ENCODE results near the gene RNASE8.
"Not testable (repeated sequence)": the region's sequence is repeated elsewhere in the genome, so short reads cannot be mapped to it uniquely, and the experiment has no call there.

The RNASE8 gene

DNA sequence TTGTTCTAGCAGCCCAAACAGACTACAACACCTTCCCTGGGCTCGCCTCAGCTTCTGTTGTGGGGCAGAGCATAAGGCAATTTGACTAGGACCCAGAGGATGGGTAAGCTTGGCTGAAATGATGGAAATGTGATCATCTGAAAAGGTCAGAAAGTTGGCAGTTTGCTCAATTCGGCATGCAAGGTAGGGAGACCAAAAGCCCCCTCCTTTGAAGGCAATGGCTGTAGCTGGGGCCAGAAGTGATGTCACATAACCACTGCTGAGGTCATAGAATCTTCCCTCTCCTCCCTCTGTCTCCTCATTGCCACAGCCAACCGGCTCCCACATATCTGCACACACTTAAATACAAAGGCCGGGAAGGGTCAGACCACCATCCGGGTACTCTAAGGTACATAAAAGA lies 27.7 kb upstream of the RNASE8 start, which contains the start of gene TPPP2:
TSS of gene TPPP2 (plus strand) at position 301 of the 400 bp plus-strand sequence. CDS start 365 bp downstream, outside the sequence.
- DNase-seq (ENCODE audit: low read depth), result no peak

- no peak for DNase-seq (ENCODE audit: low read depth)
These were observed 27.1 kb upstream of the RNASE8 start for GRCh38 chr14:21030531-21030930.

GRCh38 chr14:21032326-21033132 lies 25.1 kb upstream of the RNASE8 start:
- DNase-seq (ENCODE audit: low read depth), result no peak

DNA sequence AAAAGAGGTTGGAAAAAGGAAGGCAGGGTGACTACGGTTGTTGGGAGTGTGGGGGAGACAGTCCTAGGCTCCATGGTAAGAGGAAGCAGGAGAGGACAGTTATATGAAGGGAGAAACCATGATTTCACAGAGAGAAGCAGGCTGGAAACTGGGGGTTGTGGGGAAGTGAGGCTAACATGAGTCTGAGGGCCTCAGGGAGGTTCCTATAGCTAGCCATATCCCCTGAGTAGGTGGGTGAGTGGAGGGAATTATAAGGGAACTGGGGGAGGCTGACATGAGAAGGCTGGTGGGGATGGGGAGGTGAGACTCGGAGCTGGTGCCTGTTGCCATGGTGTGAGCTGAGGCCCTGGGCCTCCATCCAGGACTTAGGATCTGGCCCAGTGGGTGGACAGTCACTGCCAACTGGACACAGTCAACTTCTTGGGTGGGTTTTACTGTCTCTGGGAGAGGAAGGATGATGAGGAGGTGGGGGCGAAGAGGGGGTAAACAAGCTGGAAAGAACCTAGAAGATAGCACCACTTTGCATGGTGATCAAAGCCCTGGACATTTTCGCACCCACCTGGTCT lies 24.4 kb upstream of the RNASE8 start:
- DNase-seq (ENCODE audit: low read depth), result no peak

GRCh38 chr14:21034707-21035106 lies 22.9 kb upstream of the RNASE8 start, which contains the start of gene RNASE13:
Gene RNASE13 (minus strand): TSS chr14:21034807. CDS start chr14:21034288, 519 bp downstream.
- no peak for DNase-seq (ENCODE audit: low read depth)

DNA sequence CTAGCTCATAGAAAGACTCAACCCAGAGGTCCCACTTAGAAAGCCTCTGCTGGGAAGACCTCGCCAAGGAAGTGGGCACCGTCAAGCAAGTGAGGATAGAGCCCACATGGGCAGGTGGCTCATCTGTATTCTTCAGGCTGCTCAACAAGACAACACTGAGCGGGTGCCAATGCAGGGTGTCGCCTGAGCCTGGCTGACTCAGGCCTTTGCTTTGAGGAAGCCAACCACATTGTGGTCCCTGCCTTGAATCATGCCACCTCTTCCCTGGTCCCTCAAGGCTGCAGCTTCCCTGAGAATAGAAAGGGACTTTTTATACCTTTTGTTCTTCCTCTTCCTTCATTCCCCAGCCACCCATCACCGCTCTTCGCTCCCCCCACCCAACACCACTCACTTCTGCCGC lies 20.9 kb upstream of the RNASE8 start:
- DNase-seq (ENCODE audit: low read depth), result no peak

GRCh38 chr14:21037156-21037555 lies 20.5 kb upstream of the RNASE8 start:
- DNase-seq (ENCODE audit: low read depth), result no peak

- DNase-seq (ENCODE audit: low read depth), result no peak
These were observed 18.9 kb upstream of the RNASE8 start for GRCh38 chr14:21038441-21039422.

DNA sequence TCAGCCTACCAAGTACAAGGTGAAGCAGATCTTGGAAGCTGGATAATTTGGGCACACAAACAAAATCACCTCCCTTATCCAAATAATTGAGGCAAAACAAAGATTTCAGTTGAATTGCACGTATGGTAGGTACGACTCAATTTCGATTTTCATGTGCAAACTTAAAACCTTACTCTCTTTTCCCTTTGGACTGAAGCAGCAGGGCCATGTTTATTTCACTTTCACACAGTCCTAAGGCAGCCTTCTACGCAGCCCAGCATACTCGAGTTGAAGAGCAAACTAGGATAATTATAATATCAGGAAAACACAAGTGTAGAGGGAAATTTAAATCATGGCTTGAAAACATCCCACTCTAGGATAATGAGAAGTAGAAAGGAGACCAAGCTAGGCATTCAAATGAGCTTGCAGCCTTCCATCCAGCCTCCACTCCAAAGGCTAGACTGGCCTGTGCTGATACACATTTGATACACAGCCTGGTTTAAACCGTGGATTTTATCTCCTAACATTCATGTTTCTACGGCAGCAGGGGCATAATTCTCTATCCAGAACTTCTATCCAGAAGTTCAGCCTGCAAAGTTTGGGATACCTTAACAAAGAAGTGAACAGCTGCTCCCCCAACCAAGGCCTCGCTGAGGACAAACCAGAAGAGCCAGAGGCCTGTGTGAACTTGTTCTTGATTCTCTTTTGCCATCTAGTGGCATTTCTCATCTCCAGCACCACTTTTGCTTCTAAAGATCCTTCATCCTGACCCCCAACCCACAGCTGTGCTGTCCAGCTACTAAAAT lies 17.8 kb upstream of the RNASE8 start:
- DNase-seq (ENCODE audit: low read depth), result no peak

- DNase-seq (ENCODE audit: low read depth), result no peak
These were observed 17.2 kb upstream of the RNASE8 start for GRCh38 chr14:21040370-21040925.

GRCh38 chr14:21040941-21041340 lies 16.7 kb upstream of the RNASE8 start:
- not testable (repeated sequence) for DNase-seq (ENCODE audit: low read depth)

GRCh38 chr14:21041676-21042433 lies 15.8 kb upstream of the RNASE8 start, which contains the start of gene RNASE7:
Gene RNASE7 (plus strand): TSS chr14:21042362. CDS start chr14:21042993, 631 bp downstream.
- no peak for DNase-seq (ENCODE audit: low read depth)

DNA sequence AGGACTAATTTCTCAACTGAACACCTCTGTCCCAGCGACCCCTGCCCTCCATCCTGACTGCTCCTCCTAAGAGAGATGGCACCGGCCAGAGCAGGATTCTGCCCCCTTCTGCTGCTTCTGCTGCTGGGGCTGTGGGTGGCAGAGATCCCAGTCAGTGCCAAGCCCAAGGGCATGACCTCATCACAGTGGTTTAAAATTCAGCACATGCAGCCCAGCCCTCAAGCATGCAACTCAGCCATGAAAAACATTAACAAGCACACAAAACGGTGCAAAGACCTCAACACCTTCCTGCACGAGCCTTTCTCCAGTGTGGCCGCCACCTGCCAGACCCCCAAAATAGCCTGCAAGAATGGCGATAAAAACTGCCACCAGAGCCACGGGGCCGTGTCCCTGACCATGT lies 14.7 kb upstream of the RNASE8 start:
- no peak for DNase-seq (ENCODE audit: low read depth)

GRCh38 chr14:21043387-21043973 lies 14.1 kb upstream of the RNASE8 start:
- no peak for DNase-seq (ENCODE audit: low read depth)

DNA sequence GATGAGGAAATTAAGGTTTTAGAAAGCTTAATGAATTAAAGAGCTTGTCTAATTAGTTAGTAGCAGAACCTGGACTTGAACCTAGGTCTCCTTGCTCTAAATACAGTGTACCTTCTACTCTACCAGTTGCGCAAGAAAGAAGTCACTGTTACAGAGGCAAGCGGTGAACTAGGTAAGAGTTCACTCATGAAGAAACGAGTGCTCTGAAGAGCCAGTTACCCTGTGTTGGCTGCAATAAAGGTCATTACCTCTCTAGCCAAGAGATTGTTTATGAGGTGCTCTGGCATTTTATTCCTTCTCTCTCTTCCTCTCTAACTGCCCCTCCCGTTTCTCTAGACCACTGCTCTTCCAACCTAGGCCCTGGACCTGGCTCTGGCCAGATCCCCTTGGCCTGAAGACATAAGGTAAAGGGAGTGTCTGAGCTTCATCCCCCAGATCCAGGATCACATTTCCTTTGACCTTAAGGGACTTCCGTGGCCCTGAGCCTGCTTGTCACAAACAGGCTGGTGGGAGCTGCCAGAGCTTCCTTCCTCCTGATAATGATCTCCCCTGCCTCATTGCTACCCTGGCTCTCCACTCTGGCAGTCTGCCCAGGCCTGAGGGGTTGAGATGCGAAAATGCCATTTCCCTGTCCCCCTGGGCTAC lies 13.5 kb upstream of the RNASE8 start:
- no peak for DNase-seq (ENCODE audit: low read depth)

DNA sequence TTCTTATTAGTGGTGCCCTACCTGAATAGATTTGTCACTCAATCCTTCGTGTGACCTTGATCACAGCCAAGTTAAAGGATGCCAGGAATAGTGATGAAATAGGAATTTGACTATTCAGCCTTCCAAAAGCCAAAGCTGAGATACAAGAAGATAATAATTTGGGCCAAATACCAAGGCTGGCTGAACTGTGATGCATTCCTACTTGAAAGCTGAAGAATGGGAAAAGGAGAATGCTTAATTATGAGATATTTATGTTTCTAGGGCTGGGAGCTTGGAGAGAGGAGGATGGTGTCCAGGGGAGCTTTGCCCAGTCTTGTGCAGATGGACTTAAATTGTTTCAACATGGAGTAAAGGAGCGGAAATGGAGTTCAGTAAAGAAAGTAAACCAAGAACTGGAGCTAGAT lies 10.2 kb upstream of the RNASE8 start:
- DNase-seq (ENCODE audit: low read depth), result no peak

DNA sequence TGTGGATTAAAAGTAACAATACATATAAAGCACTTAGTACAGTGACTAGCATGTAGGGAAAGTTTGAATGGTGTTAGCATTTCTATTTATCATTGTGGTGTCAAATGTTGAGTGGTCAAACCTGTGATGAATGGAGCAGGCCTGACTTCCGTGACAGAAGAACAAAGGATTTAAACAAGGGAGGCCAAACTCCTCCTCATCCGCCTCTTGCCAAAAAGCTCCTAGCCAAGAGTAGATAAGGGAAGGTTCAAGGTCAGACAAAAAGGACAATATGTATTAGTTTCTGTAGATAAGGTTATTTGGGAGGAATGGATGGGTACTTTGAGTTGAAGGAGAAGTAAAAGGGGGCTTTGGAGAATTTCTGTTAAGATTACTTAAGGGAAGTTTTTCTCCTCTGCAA lies 9.0 kb upstream of the RNASE8 start:
- no peak for DNase-seq (ENCODE audit: low read depth)

GRCh38 chr14:21049271-21049673 lies 8.3 kb upstream of the RNASE8 start:
- DNase-seq (ENCODE audit: low read depth), result no peak

DNA sequence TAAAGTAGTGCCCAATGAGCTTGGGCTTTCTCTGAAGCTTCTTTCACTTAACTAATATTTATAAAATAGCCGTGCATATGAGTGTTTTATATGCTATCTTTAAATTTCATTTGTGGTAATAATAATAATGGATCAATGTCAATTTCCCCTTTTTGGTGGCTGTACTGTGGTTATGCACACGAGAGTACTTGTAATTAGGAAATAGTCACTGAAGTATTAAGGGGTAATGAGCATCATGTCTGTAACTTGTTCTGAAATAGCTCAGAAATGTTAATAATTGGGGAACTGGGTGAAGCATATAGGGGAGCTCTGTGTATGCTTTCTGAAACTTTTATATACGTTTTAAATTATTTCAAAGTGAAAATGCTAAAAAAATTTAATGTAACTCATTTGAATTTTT lies 7.0 kb upstream of the RNASE8 start:
- no peak for DNase-seq (ENCODE audit: low read depth)

Data from T follicular helper cell (primary cell).